Central memory CD8-positive, alpha-beta T cell (primary cell): ENCODE data around the gene CUX1.

Experiments
- ATAC-seq: fragments of 150-1000 bp; cut with Tn5 transposase; replicated peaks from 2 replicates; pipeline ENCODE4 v1.10.0; 2022; ENCODE audit warnings: mild to moderate bottlenecking, moderate FRiP score, moderate number of reproducible peaks; ENCODE audit not compliant: poor library complexity, severe bottlenecking; ENCODE audit errors: extremely low read depth
- DNase-seq, 2 donors: peaks; one replicate each; pipeline ENCODE4 v3.0.0; 2021; ENCODE audit warnings: low spot score in 2 of 2
- H3K27ac Mint-ChIP-seq: one replicate; pipeline ENCODE4 v1.8.0; 2022; ENCODE audit warnings: low read depth, mild to moderate bottlenecking, moderate library complexity, mixed read lengths
- H3K27me3 Mint-ChIP-seq: one replicate; pipeline ENCODE4 v1.8.0; 2022; ENCODE audit warnings: mixed read lengths
- H3K36me3 Mint-ChIP-seq: one replicate; pipeline ENCODE4 v1.8.0; 2022; ENCODE audit warnings: mild to moderate bottlenecking, moderate library complexity, mixed read lengths; ENCODE audit not compliant: insufficient read depth
- H3K4me1 Mint-ChIP-seq: one replicate; pipeline ENCODE4 v1.8.0; 2022; ENCODE audit warnings: mixed read lengths
- H3K4me3 Mint-ChIP-seq: one replicate; pipeline ENCODE4 v1.8.0; 2022; ENCODE audit warnings: mild to moderate bottlenecking, moderate library complexity, mixed read lengths
- H3K9me3 Mint-ChIP-seq: one replicate; pipeline ENCODE4 v1.8.0; 2022; ENCODE audit warnings: mixed read lengths

The CUX1 gene

GRCh38 chr7:102079140-102080018 is 262.0 kb downstream of the CUX1 start:
- no peaks in the 10 kb centered on the region for H3K9me3 Mint-ChIP-seq
- H3K4me3 Mint-ChIP-seq = no peak overlapping the region
- no peak for DNase-seq
- no peaks in the 10 kb centered on the region for H3K27me3 Mint-ChIP-seq
- H3K36me3 Mint-ChIP-seq = peaks cover 9% of the 10 kb centered on the region
- ATAC-seq = no peak
- H3K4me1 Mint-ChIP-seq = peaks cover 5% of the 10 kb centered on the region
- no peak overlapping the region for H3K27ac Mint-ChIP-seq

GRCh38 chr7:102080019-102080433 is 262.6 kb downstream of the CUX1 start:
- Mint-ChIP-seq H3K36me3 (peaks cover 12% of the 10 kb centered on the region), H3K4me1 (peaks cover 5% of the 10 kb centered on the region), H3K27me3 (no peaks in the 10 kb centered on the region), H3K27ac (no peak overlapping the region), H3K9me3 (no peaks in the 10 kb centered on the region), H3K4me3 (no peak overlapping the region)
- DNase-seq (no peak), ATAC-seq (no peak)

GRCh38 chr7:102080434-102081243 is 263.2 kb downstream of the CUX1 start:
- Mint-ChIP-seq H3K4me1 (peaks cover 5% of the 10 kb centered on the region), H3K27me3 (no peaks in the 10 kb centered on the region), H3K4me3 (no peak overlapping the region), H3K27ac (no peak overlapping the region), H3K9me3 (no peaks in the 10 kb centered on the region), H3K36me3 (peaks cover 12% of the 10 kb centered on the region)
- DNase-seq (no peak), ATAC-seq (no peak)

- no peak for DNase-seq
- Mint-ChIP-seq H3K27me3 (no peaks in the 10 kb centered on the region), H3K27ac (no peak overlapping the region), H3K9me3 (no peaks in the 10 kb centered on the region), H3K4me3 (no peak overlapping the region), H3K4me1 (peaks cover 5% of the 10 kb centered on the region), H3K36me3 (peaks cover 13% of the 10 kb centered on the region)
- ATAC-seq = no peak
Measured at GRCh38 chr7:102081244-102081627, 263.8 kb downstream of the CUX1 start.

GRCh38 chr7:102082693-102083368 is 265.4 kb downstream of the CUX1 start:
- Mint-ChIP-seq H3K9me3 (no peaks in the 10 kb centered on the region), H3K36me3 (peaks cover 10% of the 10 kb centered on the region), H3K27me3 (no peaks in the 10 kb centered on the region), H3K27ac (no peak overlapping the region), H3K4me1 (no peaks in the 10 kb centered on the region), H3K4me3 (no peak overlapping the region)
- DNase-seq (no peak), ATAC-seq (no peak)

- Mint-ChIP-seq H3K4me3 (no peak overlapping the region), H3K9me3 (no peaks in the 10 kb centered on the region), H3K36me3 (peaks cover 10% of the 10 kb centered on the region), H3K27ac (no peak overlapping the region), H3K4me1 (no peaks in the 10 kb centered on the region), H3K27me3 (no peaks in the 10 kb centered on the region)
- DNase-seq = no peak
- ATAC-seq = no peak
Measured at GRCh38 chr7:102085218-102085772, 267.9 kb downstream of the CUX1 start.

GRCh38 chr7:102089175-102090098 is 272.0 kb downstream of the CUX1 start:
- Mint-ChIP-seq H3K27ac (no peak overlapping the region), H3K36me3 (peaks cover 5% of the 10 kb centered on the region), H3K9me3 (no peaks in the 10 kb centered on the region), H3K27me3 (no peaks in the 10 kb centered on the region), H3K4me3 (no peak overlapping the region), H3K4me1 (no peaks in the 10 kb centered on the region)
- ATAC-seq (no peak), DNase-seq (no peak)

GRCh38 chr7:102093599-102094315 is 276.3 kb downstream of the CUX1 start:
- Mint-ChIP-seq H3K36me3 (peaks cover 8% of the 10 kb centered on the region), H3K9me3 (no peaks in the 10 kb centered on the region), H3K4me1 (no peaks in the 10 kb centered on the region), H3K27me3 (no peaks in the 10 kb centered on the region), H3K27ac (no peak overlapping the region), H3K4me3 (no peak overlapping the region)
- no peak for DNase-seq
- ATAC-seq = no peak

GRCh38 chr7:102094316-102094650 is 276.9 kb downstream of the CUX1 start:
- DNase-seq = no peak
- Mint-ChIP-seq H3K4me3 (no peak overlapping the region), H3K27ac (no peak overlapping the region), H3K36me3 (peaks cover 8% of the 10 kb centered on the region), H3K9me3 (no peaks in the 10 kb centered on the region), H3K4me1 (no peaks in the 10 kb centered on the region), H3K27me3 (no peaks in the 10 kb centered on the region)
- ATAC-seq = no peak

GRCh38 chr7:102095321-102096011 is 278.0 kb downstream of the CUX1 start:
- ATAC-seq (no peak), DNase-seq (no peak)
- H3K9me3 Mint-ChIP-seq = no peaks in the 10 kb centered on the region
- no peaks in the 10 kb centered on the region for H3K27me3 Mint-ChIP-seq
- H3K36me3 Mint-ChIP-seq = peaks cover 8% of the 10 kb centered on the region
- H3K4me3 Mint-ChIP-seq = no peak overlapping the region
- H3K27ac Mint-ChIP-seq = no peak overlapping the region
- no peaks in the 10 kb centered on the region for H3K4me1 Mint-ChIP-seq

GRCh38 chr7:102096012-102096332 is 278.5 kb downstream of the CUX1 start:
- Mint-ChIP-seq H3K4me3 (no peak overlapping the region), H3K9me3 (no peaks in the 10 kb centered on the region), H3K27me3 (no peaks in the 10 kb centered on the region), H3K4me1 (no peaks in the 10 kb centered on the region), H3K27ac (no peak overlapping the region), H3K36me3 (peaks cover 8% of the 10 kb centered on the region)
- no peak for ATAC-seq
- DNase-seq = no peak
